ENCODE results near the gene MRPS6. TPM values are rescaled to one million over a fixed set of nuclear protein-coding genes. Genes with fewer than 3 reads are reported as not detected.

Gene MRPS6
- total and polyA plus RNA-seq, 10 of the 15 experiments (the other 5 are each of a cell fraction or from before 2014, with no cell fraction given), result 32.5 to 232 (median 90.3) TPM

DNA sequence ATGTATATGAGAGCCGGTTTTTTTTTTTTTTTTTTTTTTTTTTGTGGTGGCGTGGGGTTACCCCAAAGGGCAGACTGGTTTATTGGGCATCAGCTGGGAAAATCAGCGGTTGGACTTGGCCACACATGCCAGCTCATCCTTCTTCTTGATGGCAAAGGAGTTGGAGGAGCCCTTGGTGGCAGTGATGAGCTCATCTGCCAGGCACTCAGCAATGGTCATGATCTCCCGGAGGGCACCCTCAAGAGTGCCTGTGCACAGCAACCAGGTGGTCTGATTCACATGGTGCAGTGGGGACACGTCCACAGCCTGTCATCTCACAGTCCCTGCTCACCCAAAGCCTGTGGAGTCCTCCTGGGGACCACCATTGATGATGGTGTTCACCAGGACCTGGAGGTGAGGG is 62.0 kb downstream of the MRPS6 start:
- ChIA-PET POLR2A (interaction anchor here (0.7 kb wide), 1 partner anchor 75 kb away, joined by 9 read pairs; no protein-coding TSS in a partner anchor), RAD21 (ENCODE audit: unreplicated experiment) (interaction anchor here (0.6 kb wide), 1 partner anchor 81 kb away, joined by 3 read pairs; no protein-coding TSS in a partner anchor), CTCF (interaction anchor here (0.6 to 1.0 kb wide), 2 partner anchors 104 to 212 kb away, joined by 3 read pairs; no protein-coding TSS in a partner anchor), SMC1A (ENCODE audit: uncharacterized antibody, unreplicated experiment) (interaction anchor here (0.8 to 1.6 kb wide), 3 partner anchors 14 to 118 kb away, joined by 3 to 4 read pairs (median 3); no protein-coding TSS in a partner anchor)
- Histone ChIP-seq H3K27me3 (replicated peaks in 1 of 2; ENCODE audit: control insufficient read depth in 2 of 2, insufficient read depth in 2 of 2, low read length in 1 of 2) (no peaks in the 10 kb centered on the region), H3K79me2 (ENCODE audit: control insufficient read depth, insufficient read depth, low read length) (peaks cover 2% of the 10 kb centered on the region), H3K36me3 (ENCODE audit: control insufficient read depth in 2 of 2, insufficient read depth in 2 of 2, low read length in 1 of 2) (peaks cover 10 to 23% of the 10 kb centered on the region in 2 experiments), H3K27ac (ENCODE audit: control insufficient read depth, insufficient read depth) (no peak overlapping the region), H3K9me3 (replicated peaks; ENCODE audit: control insufficient read depth, insufficient read depth, low read length) (peaks cover 4% of the 10 kb centered on the region; the same call in 2 of the 3 replicates), H3K4me1 (ENCODE audit: control insufficient read depth, insufficient read depth, low read length) (no peaks in the 10 kb centered on the region), H3K9ac (ENCODE audit: control insufficient read depth, insufficient read depth, low read length) (no peak overlapping the region), H3K4me3 (no peak overlapping the region), H3K4me2 (ENCODE audit: control insufficient read depth, insufficient read depth) (no peak overlapping the region), H2AFZ (ENCODE audit: control insufficient read depth, low read depth, low read length) (no peak overlapping the region), H4K20me1 (ENCODE audit: control insufficient read depth, insufficient read depth) (no peaks in the 10 kb centered on the region)
- TF ChIP-seq, protein P1, sequence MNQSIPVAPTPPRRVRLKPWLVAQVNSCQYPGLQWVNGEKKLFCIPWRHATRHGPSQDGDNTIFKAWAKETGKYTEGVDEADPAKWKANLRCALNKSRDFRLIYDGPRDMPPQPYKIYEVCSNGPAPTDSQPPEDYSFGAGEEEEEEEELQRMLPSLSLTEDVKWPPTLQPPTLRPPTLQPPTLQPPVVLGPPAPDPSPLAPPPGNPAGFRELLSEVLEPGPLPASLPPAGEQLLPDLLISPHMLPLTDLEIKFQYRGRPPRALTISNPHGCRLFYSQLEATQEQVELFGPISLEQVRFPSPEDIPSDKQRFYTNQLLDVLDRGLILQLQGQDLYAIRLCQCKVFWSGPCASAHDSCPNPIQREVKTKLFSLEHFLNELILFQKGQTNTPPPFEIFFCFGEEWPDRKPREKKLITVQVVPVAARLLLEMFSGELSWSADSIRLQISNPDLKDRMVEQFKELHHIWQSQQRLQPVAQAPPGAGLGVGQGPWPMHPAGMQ (IDR thresholded peaks at IDR 0.05; ENCODE audit: borderline replicate concordance), result no peak
- TF ChIP-seq ZNF24 (IDR thresholded peaks at IDR 0.05), result no peak
- no peak for TF ChIP-seq BMI1 (IDR thresholded peaks at IDR 0.05; ENCODE audit: borderline replicate concordance)
- no peak for TF ChIP-seq WRNIP1 (IDR thresholded peaks at IDR 0.05; ENCODE audit: borderline replicate concordance, low read depth, low read length)
- TF ChIP-seq CUX1 (IDR thresholded peaks at IDR 0.05; ENCODE audit: insufficient replicate concordance, low read depth, low read length), result no peak
- no peak for TF ChIP-seq SKIL (IDR thresholded peaks at IDR 0.05; ENCODE audit: low read depth, poor library complexity, severe bottlenecking)
- TF ChIP-seq USF2 (IDR thresholded peaks at IDR 0.05; ENCODE audit: borderline replicate concordance, low read depth, low read length), result no peak
- TF ChIP-seq, protein P2, sequence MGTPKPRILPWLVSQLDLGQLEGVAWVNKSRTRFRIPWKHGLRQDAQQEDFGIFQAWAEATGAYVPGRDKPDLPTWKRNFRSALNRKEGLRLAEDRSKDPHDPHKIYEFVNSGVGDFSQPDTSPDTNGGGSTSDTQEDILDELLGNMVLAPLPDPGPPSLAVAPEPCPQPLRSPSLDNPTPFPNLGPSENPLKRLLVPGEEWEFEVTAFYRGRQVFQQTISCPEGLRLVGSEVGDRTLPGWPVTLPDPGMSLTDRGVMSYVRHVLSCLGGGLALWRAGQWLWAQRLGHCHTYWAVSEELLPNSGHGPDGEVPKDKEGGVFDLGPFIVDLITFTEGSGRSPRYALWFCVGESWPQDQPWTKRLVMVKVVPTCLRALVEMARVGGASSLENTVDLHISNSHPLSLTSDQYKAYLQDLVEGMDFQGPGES (IDR thresholded peaks at IDR 0.05), result no peak
- no peak for TF ChIP-seq ETV6 (conservative IDR thresholded peaks at IDR 0.05 in 1 of 2, IDR thresholded peaks at IDR 0.05 in 1 of 2; ENCODE audit: borderline replicate concordance in 1 of 2, low read depth in 1 of 2)
- TF ChIP-seq RFX5 (IDR thresholded peaks at IDR 0.05; ENCODE audit: low read depth, low read length), result no peak
- no peak for TF ChIP-seq NR2F1 (conservative IDR thresholded peaks at IDR 0.05)
- no peak for TF ChIP-seq BRCA1 (IDR thresholded peaks at IDR 0.05; ENCODE audit: low read depth, low read length)
- 91% methylated on average over 5 of the region's 5 CpGs for WGBS (ENCODE audit: insufficient coverage, insufficient replicate concordance, low lambda C conversion rate, missing lambda C conversion rate)
- intact Hi-C loops (cut with micrococcal nuclease; ENCODE audit: unreplicated experiment), result no loop called here
- in situ Hi-C loops (cut with MboI), result no loop called here
- ATAC-seq (no peak), DNase-seq (ENCODE audit: low read depth, low spot score) (no peak), FAIRE-seq (no peak)
- BruUV-seq (replicated peaks), result no TSS peak

Measured in GM12878 (cell line).